Jurkat, Clone E6-1 (cell line): ENCODE results near the gene KRTAP21-2. TPM values are rescaled to one million over a fixed set of nuclear protein-coding genes. Genes with fewer than 3 reads are reported as not detected.
"Not testable (repeated sequence)": the region's sequence is repeated elsewhere in the genome, so short reads cannot be mapped to it uniquely, and the experiment has no call there.

Experiments used
- DNase-seq: peaks from one replicate; pipeline ENCODE4 v3.0.0-alpha.2; 2011; ENCODE audit warnings: low read depth, low spot score
- H3K4me3 ChIP-seq: 2 replicates; pipeline ENCODE4 v1.5.1; 2011; ENCODE audit warnings: mild to moderate bottlenecking, low read length, control low read depth, moderate library complexity
- polyA plus RNA-seq: library from polyadenylated mRNA; unstranded; fragments of >200 nt; gene quantifications from one replicate; pipeline ENCODE4 v1.2.1, GENCODE V29; 2012; ENCODE audit warnings: missing spikeins; ENCODE audit not compliant: insufficient read length, insufficient read depth

Gene KRTAP21-2
- polyA plus RNA-seq: not detected

GRCh38 chr21:30747159-30747558 is at the start of gene KRTAP21-2:
TSS of gene KRTAP21-2 (minus strand) at chr21:30747259. CDS start at chr21:30747202, 57 bp downstream.
- DNase-seq: no peak
- no peak within 1 kb of the TSS for H3K4me3 ChIP-seq

- no peak overlapping the region for H3K4me3 ChIP-seq
- no peak for DNase-seq
Observed at GRCh38 chr21:30793581-30794314, 46.7 kb upstream of the KRTAP21-2 start.

GRCh38 chr21:30779249-30779648 is 32.2 kb upstream of the KRTAP21-2 start:
- H3K4me3 ChIP-seq: no peak overlapping the region
- DNase-seq: no peak

- H3K4me3 ChIP-seq: no peak overlapping the region
- DNase-seq: no peak
Observed at GRCh38 chr21:30769724-30770431, 22.8 kb upstream of the KRTAP21-2 start.

- DNase-seq: no peak
- no peak overlapping the region for H3K4me3 ChIP-seq
Observed at GRCh38 chr21:30760776-30761175, 13.7 kb upstream of the KRTAP21-2 start.

GRCh38 chr21:30758306-30758705 is 11.2 kb upstream of the KRTAP21-2 start:
- H3K4me3 ChIP-seq: no peak overlapping the region
- DNase-seq: no peak

- not testable (repeated sequence) for H3K4me3 ChIP-seq
Observed at GRCh38 chr21:30755328-30755727, 8.3 kb upstream of the KRTAP21-2 start, which contains the start of gene KRTAP21-1. TSS of gene KRTAP21-1 (minus strand) at chr21:30755428. CDS start at chr21:30755378, 50 bp downstream.

GRCh38 chr21:30740462-30740861 is 6.6 kb downstream of the KRTAP21-2 start:
- no peak for DNase-seq
- H3K4me3 ChIP-seq: no peak overlapping the region

More at GRCh38 chr21:30755328-30755727, 8.3 kb upstream of the KRTAP21-2 start, which contains the start of gene KRTAP21-1:
- not testable (repeated sequence) for DNase-seq

GRCh38 chr21:30733026-30733425 is 14.0 kb downstream of the KRTAP21-2 start:
- H3K4me3 ChIP-seq: no peak overlapping the region
- no peak for DNase-seq

- H3K4me3 ChIP-seq: no peak overlapping the region
- DNase-seq: no peak
Observed at GRCh38 chr21:30726726-30727125, 20.3 kb downstream of the KRTAP21-2 start.

- no peak overlapping the region for H3K4me3 ChIP-seq
- DNase-seq: no peak
Observed at GRCh38 chr21:30719401-30719800, 27.7 kb downstream of the KRTAP21-2 start.

- no peak for DNase-seq
Observed at GRCh38 chr21:30718239-30718909, 28.7 kb downstream of the KRTAP21-2 start, which contains the start of gene KRTAP21-3. TSS of gene KRTAP21-3 (minus strand) at chr21:30718777. CDS start at chr21:30718759, 18 bp downstream.

GRCh38 chr21:30717105-30717504 is 30.0 kb downstream of the KRTAP21-2 start:
- H3K4me3 ChIP-seq: no peak overlapping the region
- DNase-seq: no peak

More at GRCh38 chr21:30718239-30718909, 28.7 kb downstream of the KRTAP21-2 start, which contains the start of gene KRTAP21-3:
- H3K4me3 ChIP-seq: no peak within 1 kb of the TSS

- no peak for DNase-seq
- no peak overlapping the region for H3K4me3 ChIP-seq
Observed at GRCh38 chr21:30714946-30715345, 32.1 kb downstream of the KRTAP21-2 start.

- H3K4me3 ChIP-seq: no peak overlapping the region
- no peak for DNase-seq
Observed at GRCh38 chr21:30714456-30714855, 32.6 kb downstream of the KRTAP21-2 start.

- DNase-seq: no peak
- no peak overlapping the region for H3K4me3 ChIP-seq
Observed at GRCh38 chr21:30713766-30714165, 33.3 kb downstream of the KRTAP21-2 start.

GRCh38 chr21:30710499-30710898 is 36.6 kb downstream of the KRTAP21-2 start:
- no peak for DNase-seq
- H3K4me3 ChIP-seq: no peak overlapping the region

GRCh38 chr21:30707409-30707808 is 39.6 kb downstream of the KRTAP21-2 start:
- no peak overlapping the region for H3K4me3 ChIP-seq
- DNase-seq: no peak
